Retinal pigment epithelial cell (primary cell): ENCODE measurements around the gene NME4.
"Not testable (repeated sequence)": the region's sequence is repeated elsewhere in the genome, so short reads cannot be mapped to it uniquely, and the experiment has no call there.

Experiments used
- DNase-seq: peaks from one replicate; pipeline ENCODE4 v3.0.0-alpha.2; 2010; ENCODE audit warnings: low read depth
- H3K4me3 ChIP-seq: 2 replicates; pipeline ENCODE4 v1.5.1; 2011; ENCODE audit warnings: mild to moderate bottlenecking, low read length, control low read depth, moderate library complexity
- CTCF ChIP-seq: conservative IDR thresholded peaks from 2 replicates; pipeline ENCODE4 v1.5.1; 2011; ENCODE audit warnings: low read depth, low read length, control low read depth, inconsistent platforms

Gene NME4

GRCh38 chr16:404971-405486 is 8.0 kb downstream of the NME4 start:
- no peak overlapping the region for H3K4me3 ChIP-seq
- DNase-seq: no peak
- TF ChIP-seq CTCF: no peak

GRCh38 chr16:405548-406506 is 8.8 kb downstream of the NME4 start:
- no peak overlapping the region for H3K4me3 ChIP-seq
- TF ChIP-seq CTCF: no peak
- DNase-seq: no peak

- no peak overlapping the region for H3K4me3 ChIP-seq
- DNase-seq: no peak
Observed at GRCh38 chr16:407253-407652, 10.3 kb downstream of the NME4 start.

GRCh38 chr16:410516-411178 is 13.6 kb downstream of the NME4 start:
- no peak for DNase-seq
- TF ChIP-seq CTCF: no peak
- H3K4me3 ChIP-seq: no peak overlapping the region

More at GRCh38 chr16:407253-407652, 10.3 kb downstream of the NME4 start:
- TF ChIP-seq CTCF: no peak

- TF ChIP-seq CTCF: no peak
- H3K4me3 ChIP-seq: no peak overlapping the region
- no peak for DNase-seq
Observed at GRCh38 chr16:411576-412265, 14.7 kb downstream of the NME4 start.

- no peak overlapping the region for H3K4me3 ChIP-seq
- TF ChIP-seq CTCF: no peak
- no peak for DNase-seq
Observed at GRCh38 chr16:414395-415169, 17.6 kb downstream of the NME4 start.

GRCh38 chr16:415170-415498 is 18.1 kb downstream of the NME4 start:
- H3K4me3 ChIP-seq, DNase-seq: not testable (repeated sequence)

GRCh38 chr16:422179-422578 is 25.2 kb downstream of the NME4 start:
- DNase-seq, H3K4me3 ChIP-seq: not testable (repeated sequence)
